Testis (tissue), 2 donors: ENCODE data around the gene SVEP1.

Source experiments
- POLR2A ChIP-seq: fragments of 450-650 bp; IDR thresholded peaks from one replicate; pipeline ENCODE4 v1.6.1; 2017; ENCODE audit warnings: antibody characterized with exemption, mild to moderate bottlenecking, moderate library complexity
- TF ChIP-seq, protein P1 (sequence below), 3 experiments: fragments of 450-650 bp in 2 of 3; fragments of 200-600 bp in 1 of 3; sonication (generic) in 1 of 3; IDR thresholded peaks; one replicate each; pipeline ENCODE4 v1.5.1; 2016 to 2019; ENCODE audit warnings: antibody characterized with exemption in 3 of 3, mild to moderate bottlenecking in 2 of 3, moderate library complexity in 1 of 3

DNA sequence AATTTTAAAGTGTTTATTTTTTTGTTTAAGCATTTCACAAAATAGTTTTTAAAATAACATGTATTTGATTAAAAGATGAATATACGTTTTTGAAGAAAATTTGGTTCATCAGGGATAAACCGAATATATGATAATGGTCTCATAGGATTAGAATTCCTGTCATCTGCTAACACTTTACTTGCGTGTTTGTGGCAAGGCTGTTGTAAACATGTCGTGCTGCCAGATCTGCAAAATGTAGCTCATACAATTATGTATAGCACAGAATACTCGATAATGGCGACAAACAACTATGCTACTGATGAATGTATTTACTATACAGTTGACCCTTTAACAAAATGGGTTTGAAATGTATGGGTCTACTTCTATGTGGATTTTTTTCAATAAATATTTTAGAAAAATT lies 234.7 kb downstream of the SVEP1 start:
- TF ChIP-seq POLR2A = no peak
- TF ChIP-seq, protein P1, sequence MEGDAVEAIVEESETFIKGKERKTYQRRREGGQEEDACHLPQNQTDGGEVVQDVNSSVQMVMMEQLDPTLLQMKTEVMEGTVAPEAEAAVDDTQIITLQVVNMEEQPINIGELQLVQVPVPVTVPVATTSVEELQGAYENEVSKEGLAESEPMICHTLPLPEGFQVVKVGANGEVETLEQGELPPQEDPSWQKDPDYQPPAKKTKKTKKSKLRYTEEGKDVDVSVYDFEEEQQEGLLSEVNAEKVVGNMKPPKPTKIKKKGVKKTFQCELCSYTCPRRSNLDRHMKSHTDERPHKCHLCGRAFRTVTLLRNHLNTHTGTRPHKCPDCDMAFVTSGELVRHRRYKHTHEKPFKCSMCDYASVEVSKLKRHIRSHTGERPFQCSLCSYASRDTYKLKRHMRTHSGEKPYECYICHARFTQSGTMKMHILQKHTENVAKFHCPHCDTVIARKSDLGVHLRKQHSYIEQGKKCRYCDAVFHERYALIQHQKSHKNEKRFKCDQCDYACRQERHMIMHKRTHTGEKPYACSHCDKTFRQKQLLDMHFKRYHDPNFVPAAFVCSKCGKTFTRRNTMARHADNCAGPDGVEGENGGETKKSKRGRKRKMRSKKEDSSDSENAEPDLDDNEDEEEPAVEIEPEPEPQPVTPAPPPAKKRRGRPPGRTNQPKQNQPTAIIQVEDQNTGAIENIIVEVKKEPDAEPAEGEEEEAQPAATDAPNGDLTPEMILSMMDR (IDR thresholded peaks at IDR 0.05) = no peak
